Measurements from ENCODE around the gene BMP2K.
A peak's percentile ranks its signal among the peaks of the same experiment; 100 is the strongest.

Gene BMP2K

GRCh38 chr4:78870056-78870455, 93.9 kb downstream of the BMP2K start:
- no peak for TF ChIP-seq CTCF (conservative IDR thresholded peaks at IDR 0.05)
- no peak overlapping the region for H3K27ac ChIP-seq

- no peak for TF ChIP-seq CTCF (conservative IDR thresholded peaks at IDR 0.05)
- H3K27ac ChIP-seq: no peak overlapping the region
Observed at GRCh38 chr4:78876568-78877320, 100.6 kb downstream of the BMP2K start.

GRCh38 chr4:78878031-78878430, 101.9 kb downstream of the BMP2K start:
- no peak overlapping the region for H3K27ac ChIP-seq
- no peak for TF ChIP-seq CTCF (conservative IDR thresholded peaks at IDR 0.05)

- TF ChIP-seq CTCF (conservative IDR thresholded peaks at IDR 0.05): no peak
- H3K27ac ChIP-seq: no peak overlapping the region
Observed at GRCh38 chr4:78880874-78881492, 104.8 kb downstream of the BMP2K start.

GRCh38 chr4:78885598-78885997, 109.4 kb downstream of the BMP2K start:
- no peak for TF ChIP-seq CTCF (conservative IDR thresholded peaks at IDR 0.05)
- H3K27ac ChIP-seq: no peak overlapping the region

- H3K27ac ChIP-seq: peak overlapping the region; percentile 3; the same call in 1 of the 2 replicates
- TF ChIP-seq CTCF (conservative IDR thresholded peaks at IDR 0.05): no peak
Observed at GRCh38 chr4:78889955-78890354, 113.8 kb downstream of the BMP2K start.

GRCh38 chr4:78899302-78899701, 123.2 kb downstream of the BMP2K start:
- no peak overlapping the region for H3K27ac ChIP-seq
- no peak for TF ChIP-seq CTCF (conservative IDR thresholded peaks at IDR 0.05)

All from VCaP (cell line).